Left ventricle myocardium inferior (tissue), 1 donor: ENCODE results near the gene SHISA6. TPM values are rescaled to one million over a fixed set of nuclear protein-coding genes. Genes with fewer than 3 reads are reported as not detected.

Source experiments
- DNase-seq: peaks from one replicate; pipeline ENCODE4 v3.0.0-alpha.2; 2020
- H3K27ac ChIP-seq: fragments of 200-600 bp; replicated peaks from 2 replicates; pipeline ENCODE4 v1.8.0; 2021
- H3K27me3 ChIP-seq: fragments of 200-600 bp; 2 replicates; pipeline ENCODE4 v1.8.0; 2021; ENCODE audit warnings: low read depth
- H3K36me3 ChIP-seq: fragments of 200-600 bp; 2 replicates; pipeline ENCODE4 v1.8.0; 2021
- H3K4me1 ChIP-seq: fragments of 200-600 bp; 2 replicates; pipeline ENCODE4 v1.8.0; 2021
- H3K4me3 ChIP-seq: fragments of 200-600 bp; 2 replicates; pipeline ENCODE4 v1.8.0; 2021; ENCODE audit warnings: mild to moderate bottlenecking, moderate library complexity
- H3K9me3 ChIP-seq: fragments of 200-600 bp; replicated peaks from 2 replicates; pipeline ENCODE4 v1.8.0; 2021
- intact Hi-C: fragments of 100-400 bp; cut with micrococcal nuclease; formaldehyde crosslinking; loops from one replicate; pipeline ENCODE4 v1.11.0; 2022
- total RNA-seq: library from RNA; stranded (reverse); fragmentation: NEBNext Ultra II Directional; extraction: Animal tissue kit (Norgen Biotek cat#: 25700); gene quantifications from one replicate; pipeline ENCODE4 v1.2.1, GENCODE V29; 2021
- TF ChIP-seq, protein P1 (sequence below): fragments of 200-600 bp; IDR thresholded peaks from 2 replicates; pipeline ENCODE4 v1.8.0; 2021; ENCODE audit warnings: antibody characterized with exemption, mild to moderate bottlenecking, borderline replicate concordance
- donor health status: DM: no; HTN: yes; CAD: no; lungs with severe emphysema.

SHISA6 gene
- total RNA-seq, 1 donor from 2014 or later: 0.66 TPM

- no peak for DNase-seq
- Histone ChIP-seq H3K4me3 (no peak overlapping the region), H3K36me3 (no peaks in the 10 kb centered on the region), H3K9me3 (no peaks in the 10 kb centered on the region), H3K27me3 (peaks cover 16% of the 10 kb centered on the region), H3K4me1 (no peaks in the 10 kb centered on the region), H3K27ac (no peak overlapping the region)
- intact Hi-C loops: no loop called here
- TF ChIP-seq, protein P1, sequence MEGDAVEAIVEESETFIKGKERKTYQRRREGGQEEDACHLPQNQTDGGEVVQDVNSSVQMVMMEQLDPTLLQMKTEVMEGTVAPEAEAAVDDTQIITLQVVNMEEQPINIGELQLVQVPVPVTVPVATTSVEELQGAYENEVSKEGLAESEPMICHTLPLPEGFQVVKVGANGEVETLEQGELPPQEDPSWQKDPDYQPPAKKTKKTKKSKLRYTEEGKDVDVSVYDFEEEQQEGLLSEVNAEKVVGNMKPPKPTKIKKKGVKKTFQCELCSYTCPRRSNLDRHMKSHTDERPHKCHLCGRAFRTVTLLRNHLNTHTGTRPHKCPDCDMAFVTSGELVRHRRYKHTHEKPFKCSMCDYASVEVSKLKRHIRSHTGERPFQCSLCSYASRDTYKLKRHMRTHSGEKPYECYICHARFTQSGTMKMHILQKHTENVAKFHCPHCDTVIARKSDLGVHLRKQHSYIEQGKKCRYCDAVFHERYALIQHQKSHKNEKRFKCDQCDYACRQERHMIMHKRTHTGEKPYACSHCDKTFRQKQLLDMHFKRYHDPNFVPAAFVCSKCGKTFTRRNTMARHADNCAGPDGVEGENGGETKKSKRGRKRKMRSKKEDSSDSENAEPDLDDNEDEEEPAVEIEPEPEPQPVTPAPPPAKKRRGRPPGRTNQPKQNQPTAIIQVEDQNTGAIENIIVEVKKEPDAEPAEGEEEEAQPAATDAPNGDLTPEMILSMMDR: no peak
Measured at GRCh38 chr17:11557727-11558452, 316.9 kb downstream of the SHISA6 start.

DNA sequence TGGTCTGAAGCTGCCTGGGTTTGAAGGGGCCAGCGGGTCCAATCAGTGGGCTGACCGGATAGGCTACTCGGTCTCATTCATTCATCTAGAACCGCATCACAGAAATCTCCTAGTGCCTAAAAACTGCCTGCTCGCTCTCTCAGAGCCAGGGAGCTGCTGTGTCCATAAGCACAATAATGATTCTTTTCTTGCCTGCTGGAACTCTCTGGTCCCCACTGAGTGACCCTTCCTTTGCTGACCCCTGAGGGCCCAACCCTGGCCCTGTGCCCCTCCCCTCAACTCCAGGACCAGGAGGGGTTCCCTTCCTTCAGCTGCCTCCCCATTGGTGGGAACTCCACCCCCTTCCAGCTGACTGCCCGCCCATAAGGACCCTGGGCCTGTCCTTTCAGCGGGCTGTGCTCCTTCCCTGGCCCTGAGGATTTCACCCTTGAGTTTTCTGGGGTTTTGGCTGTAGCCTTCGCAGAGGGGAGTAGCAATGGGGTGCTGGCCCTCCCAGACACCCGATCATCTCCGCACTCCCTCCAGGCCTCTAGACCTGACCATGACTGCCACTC lies 317.7 kb downstream of the SHISA6 start:
- Histone ChIP-seq H3K4me3 (no peak overlapping the region), H3K9me3 (no peaks in the 10 kb centered on the region), H3K27me3 (peaks cover 16% of the 10 kb centered on the region), H3K4me1 (no peaks in the 10 kb centered on the region), H3K27ac (no peak overlapping the region), H3K36me3 (no peaks in the 10 kb centered on the region)
- no peak for DNase-seq
- TF ChIP-seq, protein P1: no peak
- intact Hi-C loops: no loop called here

GRCh38 chr17:11559601-11560000 lies 318.6 kb downstream of the SHISA6 start:
- H3K4me3 ChIP-seq: no peak overlapping the region
- no peaks in the 10 kb centered on the region for H3K9me3 ChIP-seq
- H3K4me1 ChIP-seq: no peaks in the 10 kb centered on the region
- TF ChIP-seq, protein P1: no peak
- H3K27ac ChIP-seq: no peak overlapping the region
- DNase-seq: no peak
- H3K36me3 ChIP-seq: no peaks in the 10 kb centered on the region
- H3K27me3 ChIP-seq: peaks cover 16% of the 10 kb centered on the region
- intact Hi-C loops: no loop called here

- Histone ChIP-seq H3K27ac (no peak overlapping the region), H3K36me3 (no peaks in the 10 kb centered on the region), H3K4me1 (no peaks in the 10 kb centered on the region), H3K4me3 (no peak overlapping the region), H3K27me3 (peaks cover 16% of the 10 kb centered on the region), H3K9me3 (no peaks in the 10 kb centered on the region)
- TF ChIP-seq, protein P1: no peak
- DNase-seq: no peak
- intact Hi-C loops: no loop called here
Measured at GRCh38 chr17:11561281-11561680, 320.3 kb downstream of the SHISA6 start.

DNA sequence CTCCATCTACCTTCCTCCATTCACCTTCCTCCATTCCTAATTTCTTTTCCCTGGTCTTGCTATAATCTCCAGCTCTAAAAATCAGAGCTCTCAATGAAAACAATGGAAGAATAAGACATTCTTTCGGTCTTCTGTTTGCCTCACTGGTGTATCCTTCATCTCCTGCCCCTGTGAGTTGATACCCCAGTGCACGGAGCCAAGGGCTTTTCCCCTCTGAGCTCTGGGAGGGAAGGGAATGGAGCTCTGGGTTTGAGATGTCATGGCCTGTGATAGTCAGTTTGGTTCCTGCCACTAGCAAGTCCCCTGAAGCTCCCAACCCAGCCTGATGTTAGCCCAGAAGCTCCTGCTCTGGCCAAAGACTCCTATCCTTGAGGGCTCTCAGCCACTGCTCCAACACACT lies 320.7 kb downstream of the SHISA6 start:
- DNase-seq: no peak
- no peaks in the 10 kb centered on the region for H3K36me3 ChIP-seq
- no peaks in the 10 kb centered on the region for H3K4me1 ChIP-seq
- H3K9me3 ChIP-seq: no peaks in the 10 kb centered on the region
- H3K4me3 ChIP-seq: no peak overlapping the region
- TF ChIP-seq, protein P1: no peak
- peaks cover 16% of the 10 kb centered on the region for H3K27me3 ChIP-seq
- intact Hi-C loops: no loop called here
- H3K27ac ChIP-seq: no peak overlapping the region
